HG03064 (cell line): ENCODE measurements around the gene RASSF8.

ENCODE experiments used
- ATAC-seq: cut with Tn5 transposase; IDR thresholded peaks from one replicate; pipeline ENCODE4 v1.9.1; 2021; ENCODE audit warnings: low read depth; ENCODE audit not compliant: unreplicated experiment

The RASSF8 gene, protein sequence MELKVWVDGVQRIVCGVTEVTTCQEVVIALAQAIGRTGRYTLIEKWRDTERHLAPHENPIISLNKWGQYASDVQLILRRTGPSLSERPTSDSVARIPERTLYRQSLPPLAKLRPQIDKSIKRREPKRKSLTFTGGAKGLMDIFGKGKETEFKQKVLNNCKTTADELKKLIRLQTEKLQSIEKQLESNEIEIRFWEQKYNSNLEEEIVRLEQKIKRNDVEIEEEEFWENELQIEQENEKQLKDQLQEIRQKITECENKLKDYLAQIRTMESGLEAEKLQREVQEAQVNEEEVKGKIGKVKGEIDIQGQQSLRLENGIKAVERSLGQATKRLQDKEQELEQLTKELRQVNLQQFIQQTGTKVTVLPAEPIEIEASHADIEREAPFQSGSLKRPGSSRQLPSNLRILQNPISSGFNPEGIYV

GRCh38 chr12:25958428-25959070 is at the start of gene RASSF8:
Gene RASSF8, plus strand, starts transcription at chr12:25958682. Its CDS starts 96,662 bp downstream, at chr12:26055344.
- peak; percentile 64 for ATAC-seq

- no peak for ATAC-seq
These were observed 43.9 kb upstream of the RASSF8 start for GRCh38 chr12:25914551-25914950.

DNA sequence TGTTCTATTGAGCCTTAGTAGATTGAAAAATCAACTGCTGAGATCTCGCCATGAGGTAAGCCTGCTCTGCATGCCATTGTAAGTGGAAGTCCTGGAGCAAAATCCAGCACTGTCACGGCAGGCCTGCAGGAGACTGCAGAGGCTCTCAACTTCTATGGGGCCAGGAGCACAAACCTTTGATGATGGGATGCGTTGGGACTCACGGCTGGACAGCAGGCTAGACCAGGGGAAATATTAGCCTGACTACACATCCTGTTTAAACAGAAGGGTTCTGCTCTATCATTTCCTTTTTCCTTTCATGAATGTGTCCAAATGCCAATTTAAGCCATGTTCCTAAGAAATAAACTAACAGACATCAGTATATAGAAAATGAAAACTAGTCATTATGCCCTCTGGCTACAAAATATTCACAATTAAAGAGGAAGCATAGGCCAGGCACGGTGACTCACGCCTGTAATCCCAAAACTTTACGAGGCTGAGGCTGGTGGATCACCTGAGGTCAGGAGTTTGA is 33.9 kb upstream of the RASSF8 start:
- no peak for ATAC-seq

- no peak for ATAC-seq
These were observed 33.4 kb upstream of the RASSF8 start for GRCh38 chr12:25925064-25925463.

- ATAC-seq, result no peak
These were observed 31.9 kb upstream of the RASSF8 start for GRCh38 chr12:25926536-25926935.

- ATAC-seq, result no peak
These were observed 29.3 kb upstream of the RASSF8 start for GRCh38 chr12:25929142-25929541.

GRCh38 chr12:25932971-25933370 is 25.5 kb upstream of the RASSF8 start:
- ATAC-seq, result no peak

- ATAC-seq, result no peak
These were observed 24.0 kb upstream of the RASSF8 start for GRCh38 chr12:25934456-25934855.

GRCh38 chr12:25935355-25936144 is 22.9 kb upstream of the RASSF8 start:
- no peak for ATAC-seq

GRCh38 chr12:25937096-25937495 is 21.4 kb upstream of the RASSF8 start:
- ATAC-seq, result no peak

- ATAC-seq, result no peak
These were observed 19.9 kb upstream of the RASSF8 start for GRCh38 chr12:25938581-25938980.

DNA sequence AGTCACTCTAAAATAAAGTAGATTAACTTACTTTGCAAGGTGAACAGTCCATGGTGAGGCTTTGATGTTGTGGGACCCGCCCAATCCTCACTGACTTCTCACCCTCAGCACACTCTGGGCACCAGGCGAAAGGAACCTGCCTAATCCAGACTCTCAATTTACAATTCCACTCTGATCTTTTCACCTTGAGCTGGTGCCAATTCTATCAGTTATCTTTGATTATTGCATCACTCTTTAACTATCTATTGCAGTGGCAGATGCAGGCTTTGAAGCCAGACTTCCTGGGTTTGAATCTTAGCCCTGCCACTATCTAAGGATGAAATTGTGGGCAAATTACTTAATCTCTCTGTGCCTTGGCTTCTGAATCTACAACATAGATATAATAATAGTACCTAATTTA is 18.9 kb upstream of the RASSF8 start:
- ATAC-seq, result no peak

GRCh38 chr12:25940886-25941285 is 17.6 kb upstream of the RASSF8 start:
- ATAC-seq, result no peak

DNA sequence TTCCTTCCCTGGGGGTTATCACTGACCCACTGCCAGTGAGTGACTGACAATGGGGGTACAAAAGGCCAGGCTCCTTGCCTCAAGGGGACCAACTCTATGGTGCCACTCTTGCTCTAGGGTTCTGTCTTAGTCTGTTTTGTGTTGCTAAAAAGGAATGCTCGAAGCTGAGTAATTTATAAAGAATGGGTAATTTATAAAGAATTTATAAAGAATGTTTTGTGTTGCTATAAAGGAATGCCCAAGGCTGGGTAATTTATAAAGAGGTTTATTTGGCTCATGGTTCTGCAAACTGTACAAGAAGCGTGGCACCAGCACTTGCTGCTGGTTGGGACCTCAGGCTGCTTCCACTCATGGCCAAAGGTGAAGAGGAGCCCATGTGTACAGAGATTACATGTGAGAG is 15.8 kb upstream of the RASSF8 start:
- no peak for ATAC-seq

DNA sequence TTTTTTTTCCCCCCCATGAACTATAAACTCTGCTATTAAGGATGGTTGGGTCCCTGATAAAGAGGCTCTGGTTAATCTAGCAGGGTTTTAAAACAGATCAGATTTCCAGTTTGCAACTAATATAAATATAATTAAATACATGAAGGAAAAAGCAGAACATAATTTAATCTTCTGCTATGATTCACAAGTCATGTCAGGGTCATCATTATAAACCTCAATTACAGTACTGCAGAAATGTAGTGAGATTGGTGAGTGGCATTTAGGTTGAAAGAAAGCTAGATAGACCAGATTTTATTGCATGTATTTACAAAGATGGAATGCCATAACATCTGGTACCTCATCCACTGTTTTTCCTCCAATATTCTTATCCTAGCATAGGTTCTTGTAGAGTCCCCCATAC is 14.5 kb upstream of the RASSF8 start:
- ATAC-seq, result no peak

- ATAC-seq, result no peak
These were observed 9.1 kb upstream of the RASSF8 start for GRCh38 chr12:25949343-25949742.

DNA sequence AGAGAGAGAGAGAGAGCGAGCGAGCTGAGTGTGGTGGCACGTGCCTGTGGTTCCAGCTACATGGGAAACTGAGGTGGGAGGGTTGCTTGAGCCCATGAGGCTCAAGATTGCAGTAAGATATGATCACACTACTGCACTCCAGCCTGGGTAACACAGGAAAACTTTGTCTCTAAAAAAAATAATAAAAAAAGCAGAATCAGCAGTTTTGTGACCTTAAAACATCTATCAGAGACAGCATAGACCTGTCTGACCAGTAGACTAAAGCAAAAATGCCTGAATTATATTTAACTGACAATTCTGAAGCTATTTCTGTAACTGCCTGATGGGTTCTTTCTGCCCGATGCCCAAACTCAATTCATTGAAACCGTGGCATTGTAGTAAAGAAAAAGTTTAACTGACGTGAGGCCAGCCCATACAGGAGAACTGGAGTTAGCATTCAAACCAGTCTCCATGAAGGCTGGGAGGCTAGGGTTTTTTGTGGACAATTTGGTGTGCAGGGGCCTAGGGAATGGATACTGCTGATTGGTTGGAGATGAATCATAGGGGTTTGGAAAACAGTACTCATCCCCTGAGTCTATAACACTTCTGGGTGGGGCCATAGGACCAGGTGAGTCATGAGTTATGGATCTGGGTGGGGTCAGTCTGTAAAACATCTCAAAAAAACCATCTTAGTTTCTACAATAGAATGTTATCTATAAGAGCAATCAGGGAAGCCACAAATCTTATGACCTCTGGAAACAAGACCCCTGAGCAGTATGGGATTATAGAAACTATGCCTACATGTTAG is 8.0 kb upstream of the RASSF8 start:
- no peak for ATAC-seq

GRCh38 chr12:25957793-25958427 is 572 bp upstream of the RASSF8 start:
- ATAC-seq, result peak; percentile 9

- peak; percentile 32 for ATAC-seq
These were observed 834 bp downstream of the RASSF8 start for GRCh38 chr12:25959071-25959961.
